ENCODE measurements around the gene SPECC1. TPM values are rescaled to one million over a fixed set of nuclear protein-coding genes. Genes with fewer than 3 reads are reported as not detected.

SPECC1 gene
- total RNA-seq, 1 experiment from 2014 or later = 103 TPM

- TF ChIP-seq SP1 (CRISPR knock-in tag; conservative IDR thresholded peaks at IDR 0.05) (no peak), PREB (CRISPR knock-in tag; IDR thresholded peaks at IDR 0.05; ENCODE audit: borderline replicate concordance) (no peak)
Observed at GRCh38 chr17:20302246-20302917, 293.2 kb downstream of the SPECC1 start (continued).

- POLR2A ChIA-PET = no interaction called here
- peaks cover 50% of the 10 kb centered on the region for H3K36me3 Mint-ChIP-seq
- no peak overlapping the region for H3K27ac Mint-ChIP-seq
- TF ChIP-seq CBFB (CRISPR knock-in tag; IDR thresholded peaks at IDR 0.05; ENCODE audit: low read depth) (no peak), KAT7 (CRISPR knock-in tag; IDR thresholded peaks at IDR 0.05; ENCODE audit: borderline replicate concordance) (no peak), FOXJ3 (CRISPR knock-in tag; IDR thresholded peaks at IDR 0.05; ENCODE audit: borderline replicate concordance) (no peak), FOXK1 (CRISPR knock-in tag; IDR thresholded peaks at IDR 0.05) (no peak), JUN (CRISPR knock-in tag; IDR thresholded peaks at IDR 0.05) (no peak), ZNF219 (CRISPR knock-in tag; IDR thresholded peaks at IDR 0.05; ENCODE audit: borderline replicate concordance) (no peak), PRRX2 (CRISPR knock-in tag; IDR thresholded peaks at IDR 0.05) (no peak), EMX1 (CRISPR knock-in tag; IDR thresholded peaks at IDR 0.05) (no peak), GABPB1 (CRISPR knock-in tag; IDR thresholded peaks at IDR 0.05) (no peak), TCF7 (CRISPR knock-in tag; IDR thresholded peaks at IDR 0.05; ENCODE audit: low read depth) (no peak), ZNF425 (CRISPR knock-in tag; conservative IDR thresholded peaks at IDR 0.05) (no peak), ESRRA (CRISPR knock-in tag; IDR thresholded peaks at IDR 0.05; ENCODE audit: borderline replicate concordance) (no peak), USF1 (CRISPR knock-in tag; IDR thresholded peaks at IDR 0.05) (no peak), ERG (CRISPR knock-in tag; IDR thresholded peaks at IDR 0.05) (no peak)
- no peaks in the 10 kb centered on the region for H3K4me1 Mint-ChIP-seq
- peaks cover 28% of the 10 kb centered on the region for H3K9me3 Mint-ChIP-seq
- H3K27me3 Mint-ChIP-seq (ENCODE audit: low read depth) = peaks cover 6% of the 10 kb centered on the region; the same call in 1 of the 2 replicates
- H3K4me3 Mint-ChIP-seq = no peak overlapping the region
- DNase-seq (ENCODE audit: low spot score) (no peak), ATAC-seq (no peak)
- CTCF ChIA-PET = interaction anchor here (0.5 kb wide), 1 partner anchor 121 kb away, joined by 5 read pairs; no protein-coding TSS in a partner anchor
Observed at GRCh38 chr17:20304961-20305360, 295.8 kb downstream of the SPECC1 start.

GRCh38 chr17:20306924-20307323, 297.8 kb downstream of the SPECC1 start:
- CTCF ChIA-PET = no interaction called here
- peaks cover 50% of the 10 kb centered on the region for H3K36me3 Mint-ChIP-seq
- no peak for TF ChIP-seq CREB1 (CRISPR knock-in tag; IDR thresholded peaks at IDR 0.05)
- no peak for TF ChIP-seq ATF2 (CRISPR knock-in tag; IDR thresholded peaks at IDR 0.05; ENCODE audit: borderline replicate concordance, low read depth)
- no peak for TF ChIP-seq ARID4B (CRISPR knock-in tag; IDR thresholded peaks at IDR 0.05; ENCODE audit: borderline replicate concordance)
- no peak for TF ChIP-seq SOX15 (CRISPR knock-in tag; IDR thresholded peaks at IDR 0.05)

More at GRCh38 chr17:20306924-20307323, 297.8 kb downstream of the SPECC1 start:
- DNase-seq (ENCODE audit: low spot score) = no peak
- H3K27me3 Mint-ChIP-seq (ENCODE audit: low read depth) = peaks cover 6% of the 10 kb centered on the region; the same call in 1 of the 2 replicates
- no peaks in the 10 kb centered on the region for H3K4me1 Mint-ChIP-seq
- POLR2A ChIA-PET = no interaction called here
- H3K4me3 Mint-ChIP-seq = no peak overlapping the region
- ATAC-seq = no peak
- H3K27ac Mint-ChIP-seq = no peak overlapping the region
- peaks cover 28% of the 10 kb centered on the region for H3K9me3 Mint-ChIP-seq
